OCI-M1 (cell line): ENCODE results near the gene RASD2.

ENCODE experiments used
- DNase-seq: peaks from one replicate; lab custom pipeline; 2025; lab: John Stamatoyannopoulos, UW

The RASD2 gene

DNA sequence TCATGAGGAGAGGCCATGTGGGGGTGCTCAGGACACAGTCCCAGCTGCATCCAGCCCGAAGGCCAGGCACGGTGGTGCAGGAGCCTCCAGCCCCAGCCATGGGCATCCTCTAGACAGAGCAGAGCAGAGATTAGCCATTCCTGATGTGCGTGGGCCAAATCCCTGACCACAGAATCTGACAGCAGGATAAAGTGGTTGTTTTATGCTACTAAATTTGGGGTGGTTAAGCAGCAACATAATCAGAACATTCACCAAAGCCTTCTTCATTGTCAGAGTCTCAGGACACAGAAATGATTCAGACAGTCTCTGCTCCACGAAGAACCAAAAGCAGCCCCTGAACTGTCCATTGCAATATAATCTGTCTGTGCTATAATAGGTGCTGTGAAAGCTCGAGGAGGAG is 19.7 kb downstream of the RASD2 start:
- DNase-seq, result no peak

DNA sequence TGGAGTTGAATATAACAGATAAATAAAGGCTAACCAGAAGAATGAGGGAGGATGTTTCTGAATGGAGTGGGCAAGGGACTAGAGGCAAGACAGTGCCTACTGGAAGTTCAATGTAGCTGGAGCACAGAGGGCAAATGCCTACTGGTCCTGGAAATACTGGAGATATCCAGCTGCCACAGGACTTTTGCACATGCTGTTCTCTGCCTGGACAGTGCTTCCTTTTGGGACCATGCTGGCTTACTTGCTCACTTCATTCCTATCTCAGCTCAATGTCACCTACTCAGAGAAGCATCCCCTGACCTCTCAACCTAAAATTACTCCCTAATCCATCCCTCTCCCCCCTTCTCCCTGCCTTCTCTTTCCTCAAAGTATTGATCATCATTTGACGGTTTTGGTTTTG is 20.2 kb downstream of the RASD2 start:
- no peak for DNase-seq

DNA sequence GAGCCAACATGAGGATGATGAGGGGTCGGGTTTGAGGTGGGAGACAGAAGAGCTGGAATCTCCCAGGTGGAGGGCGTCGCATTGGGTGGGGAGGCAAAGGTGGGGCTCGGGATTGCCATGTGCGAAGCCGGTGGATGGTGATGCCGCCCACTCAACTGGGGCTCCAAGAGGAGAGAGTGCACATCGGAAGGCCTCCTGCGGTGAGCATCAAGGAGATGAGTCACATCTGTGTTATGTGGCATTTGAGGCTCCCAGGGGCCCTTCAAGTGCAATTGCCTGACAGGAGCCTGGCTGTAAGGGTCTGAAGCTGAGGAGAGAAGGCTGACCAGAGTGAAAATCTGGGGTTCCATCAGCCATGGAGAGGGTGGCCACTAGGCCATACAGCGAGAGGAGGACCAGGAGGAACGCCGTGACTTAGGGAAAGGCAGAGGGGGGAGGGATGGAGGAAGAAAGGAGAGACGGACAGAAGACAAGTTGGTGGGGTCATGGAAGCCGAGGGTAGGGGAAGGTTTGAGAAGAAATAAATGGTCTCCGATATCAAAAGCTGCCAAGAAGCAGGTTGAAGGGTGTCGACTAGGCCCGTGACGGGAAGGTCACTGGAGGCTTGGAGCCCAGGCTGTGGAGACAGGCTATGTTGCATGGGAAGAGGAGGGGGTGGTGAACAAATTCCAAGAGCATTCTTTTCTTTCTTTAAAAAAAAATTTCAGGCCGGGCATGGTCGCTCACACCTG is 21.3 kb downstream of the RASD2 start:
- DNase-seq, result no peak

DNA sequence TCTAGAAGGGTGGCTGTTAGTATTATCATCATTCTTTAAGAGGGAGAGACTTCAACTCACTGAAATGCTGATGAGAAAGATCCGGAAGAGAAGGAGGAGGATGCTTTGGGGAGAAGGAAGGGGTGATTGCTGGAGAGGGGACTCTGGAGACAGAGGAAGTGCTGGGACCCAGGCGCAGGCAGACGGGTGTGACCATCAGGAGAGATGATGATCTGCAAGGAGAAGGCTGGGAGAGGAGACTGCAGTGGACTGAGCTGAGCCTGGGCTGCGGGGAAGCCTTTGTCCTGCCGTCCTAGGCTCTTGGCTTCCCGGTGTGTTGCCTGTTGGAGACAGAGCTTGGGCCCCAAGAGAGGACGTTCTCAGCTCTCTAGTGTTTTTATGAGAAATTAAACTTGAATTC is 22.6 kb downstream of the RASD2 start:
- no peak for DNase-seq

DNA sequence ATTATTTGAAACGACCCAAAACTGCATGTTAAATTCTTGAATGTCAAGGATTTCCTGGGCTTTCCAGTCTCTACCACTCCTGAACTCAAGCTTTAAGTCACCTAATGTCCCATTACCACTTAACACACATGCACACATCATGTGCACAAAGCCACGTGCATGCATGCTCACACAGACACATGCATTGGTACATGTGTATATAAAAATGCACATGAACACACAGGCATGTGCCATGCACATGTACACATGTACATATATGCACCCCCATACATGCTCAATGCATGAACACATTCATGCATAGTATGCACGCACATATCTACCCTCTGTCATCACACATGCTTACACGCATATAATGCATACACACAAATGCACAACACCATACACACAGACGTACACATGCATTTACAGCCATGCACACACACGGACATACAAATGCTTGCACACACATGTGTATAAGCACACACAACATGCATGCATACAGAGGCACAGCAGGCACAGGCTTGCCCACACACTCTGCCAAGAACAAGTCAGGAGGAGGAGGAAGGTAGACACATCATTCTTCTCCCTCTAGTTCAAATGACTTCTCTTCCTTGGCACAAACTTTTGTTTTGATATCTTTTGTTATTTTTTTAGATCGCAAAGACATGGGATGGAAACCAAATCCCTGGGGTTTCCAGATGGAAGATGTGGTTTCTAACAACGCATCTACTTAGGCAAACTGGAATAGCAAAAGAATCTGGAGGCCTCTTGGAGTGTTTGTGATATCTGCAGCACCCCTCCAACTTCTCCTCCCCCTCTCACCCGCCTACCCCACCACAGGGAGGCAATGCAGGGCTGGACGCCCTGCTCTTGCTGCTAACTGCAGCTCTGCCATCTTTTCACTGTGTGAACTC is 24.6 kb downstream of the RASD2 start:
- no peak for DNase-seq

DNA sequence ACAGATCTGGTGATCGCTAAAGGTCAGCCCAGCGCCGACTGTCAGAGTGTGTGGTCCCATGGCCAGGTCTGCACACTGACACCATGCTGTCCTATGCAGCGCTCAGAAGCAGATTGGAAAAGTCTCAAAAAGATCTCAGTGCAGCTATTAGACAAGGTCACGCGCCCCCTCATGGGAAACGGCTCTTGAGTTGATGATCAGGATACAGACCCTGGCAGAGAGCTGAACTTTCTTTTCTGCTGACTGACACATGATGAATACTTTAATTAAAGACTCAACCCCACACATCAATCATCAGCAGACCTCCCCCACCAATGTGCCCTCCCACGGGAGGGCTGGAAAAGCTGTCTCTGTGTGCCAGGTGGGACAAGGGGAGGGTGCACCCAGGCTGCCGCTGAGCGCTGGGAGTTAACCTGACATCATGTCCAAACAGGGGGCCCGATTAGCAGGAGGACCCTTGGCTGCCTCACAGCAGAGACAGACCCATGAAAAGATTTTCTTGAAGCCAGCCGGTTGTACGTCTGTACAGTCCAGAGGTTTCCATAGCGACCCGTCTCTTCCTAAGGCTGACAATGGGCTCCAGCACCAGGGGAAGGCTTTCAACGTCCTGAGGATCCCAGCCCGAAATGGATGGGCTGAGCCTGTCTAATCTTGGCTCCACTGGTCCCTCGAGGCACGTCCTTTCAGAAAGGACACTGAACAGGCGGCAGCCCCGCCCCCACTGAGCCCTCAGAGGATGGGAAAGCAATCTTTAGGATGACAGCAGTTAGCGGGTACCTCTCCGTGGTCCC is 26.9 kb downstream of the RASD2 start:
- DNase-seq, result no peak

DNA sequence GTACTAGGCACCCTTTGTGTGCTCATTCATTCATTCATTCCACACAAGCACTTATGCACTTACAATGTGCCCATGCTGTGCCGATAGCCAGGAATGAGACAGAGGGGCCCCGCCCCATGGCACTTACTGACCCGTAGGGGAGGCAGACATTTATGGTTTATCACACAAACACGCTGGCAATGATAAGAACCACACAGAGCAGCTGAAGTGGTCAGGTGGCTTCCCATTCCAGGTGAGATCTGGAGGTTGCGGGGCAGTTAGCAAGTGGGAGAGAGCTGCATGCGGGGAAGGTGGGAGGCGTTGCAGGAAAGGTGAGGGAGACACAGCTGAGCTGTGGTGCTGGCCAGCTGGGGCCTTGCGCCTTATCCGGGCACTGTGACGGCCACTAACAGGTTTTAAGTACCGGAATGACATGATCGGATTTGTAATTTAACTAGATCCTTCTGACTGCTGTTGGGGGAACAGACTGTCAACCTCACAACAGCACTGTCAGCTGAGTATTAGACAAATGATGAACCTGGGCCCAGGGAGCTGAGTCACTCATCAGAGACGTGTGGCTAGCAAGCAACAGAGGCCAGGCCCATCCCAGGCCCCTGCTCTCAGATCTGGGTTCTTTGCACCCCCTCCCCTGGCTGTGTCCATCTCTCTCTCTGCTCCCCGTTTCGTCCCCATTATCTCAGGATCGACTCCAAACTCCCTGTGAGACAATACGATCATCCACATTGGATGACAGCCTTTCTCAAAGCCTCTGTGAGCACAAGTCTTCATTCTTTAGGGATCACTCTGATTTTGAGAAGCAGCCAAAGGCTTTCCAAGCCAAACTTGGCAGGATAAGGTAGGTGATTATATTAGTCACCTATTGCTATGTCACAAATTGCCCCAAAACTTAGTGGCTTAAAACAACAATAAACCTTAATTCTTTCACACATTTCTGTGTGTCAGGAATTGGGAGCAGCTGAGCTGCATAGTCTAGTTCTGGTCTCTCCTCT is 28.4 kb downstream of the RASD2 start:
- DNase-seq, result no peak

DNA sequence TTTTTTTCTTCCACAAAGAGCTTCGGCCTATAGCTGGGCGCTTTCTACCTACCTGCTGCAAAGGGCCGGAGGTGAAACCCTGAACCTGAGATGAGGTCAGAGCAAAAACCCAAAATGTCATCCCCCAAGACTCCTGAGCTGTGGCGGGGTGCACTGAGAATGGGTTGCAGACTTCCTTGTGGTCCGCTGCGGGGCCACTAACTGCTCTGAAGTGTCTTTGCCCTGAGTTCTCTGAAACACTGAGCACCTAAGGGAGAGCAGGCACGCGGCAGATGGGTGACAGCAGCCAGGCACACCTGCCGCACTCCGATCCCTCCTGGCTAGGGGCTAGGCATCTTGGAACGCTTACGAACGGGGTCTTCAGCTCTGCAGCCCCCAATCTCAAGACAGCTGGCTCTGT is 29.3 kb downstream of the RASD2 start:
- no peak for DNase-seq

DNA sequence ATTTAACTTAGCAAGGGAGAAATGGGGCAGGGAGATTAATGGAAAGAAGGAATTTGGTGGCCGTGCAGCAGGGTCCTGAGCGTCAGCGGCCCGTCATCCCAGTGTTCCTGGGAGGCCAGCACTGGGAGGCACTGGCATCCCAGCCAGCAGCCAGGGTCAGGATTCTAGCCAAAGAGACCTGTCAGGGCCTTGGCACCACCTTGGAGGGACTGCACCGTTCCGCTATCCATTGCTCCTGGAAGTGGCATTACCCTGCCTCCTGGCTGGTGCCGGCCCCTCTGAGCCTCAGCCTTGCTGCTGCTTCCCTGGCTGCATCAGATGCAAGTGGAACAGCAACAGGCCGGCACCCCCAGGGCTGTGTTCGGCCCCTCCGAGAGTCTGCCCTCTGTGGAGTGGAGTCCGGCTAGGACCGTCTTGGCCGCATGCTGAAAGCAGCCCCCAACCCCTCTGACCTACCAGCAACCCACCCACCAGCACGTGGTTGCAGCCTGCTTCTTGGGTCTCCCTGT is 30.1 kb downstream of the RASD2 start:
- no peak for DNase-seq

DNA sequence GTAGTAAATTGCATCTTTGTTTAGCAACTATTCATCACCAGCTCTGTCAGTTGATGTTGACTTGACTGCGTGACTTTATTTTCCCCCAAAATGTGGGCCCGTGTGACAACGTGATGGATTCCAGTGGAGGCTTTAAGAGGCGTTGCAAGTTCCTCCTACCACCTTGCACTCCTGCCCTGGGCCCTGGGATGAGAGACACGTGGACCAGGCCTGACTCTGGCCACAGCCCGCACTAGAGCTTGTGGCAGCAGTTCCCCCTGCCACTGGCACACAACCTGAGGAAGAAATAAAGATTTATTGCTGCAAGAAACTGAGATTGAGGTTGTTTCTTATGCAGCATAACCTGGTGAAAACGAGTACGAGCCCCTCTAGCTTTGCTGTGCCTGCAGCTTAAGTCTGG is 31.9 kb downstream of the RASD2 start:
- no peak for DNase-seq

DNA sequence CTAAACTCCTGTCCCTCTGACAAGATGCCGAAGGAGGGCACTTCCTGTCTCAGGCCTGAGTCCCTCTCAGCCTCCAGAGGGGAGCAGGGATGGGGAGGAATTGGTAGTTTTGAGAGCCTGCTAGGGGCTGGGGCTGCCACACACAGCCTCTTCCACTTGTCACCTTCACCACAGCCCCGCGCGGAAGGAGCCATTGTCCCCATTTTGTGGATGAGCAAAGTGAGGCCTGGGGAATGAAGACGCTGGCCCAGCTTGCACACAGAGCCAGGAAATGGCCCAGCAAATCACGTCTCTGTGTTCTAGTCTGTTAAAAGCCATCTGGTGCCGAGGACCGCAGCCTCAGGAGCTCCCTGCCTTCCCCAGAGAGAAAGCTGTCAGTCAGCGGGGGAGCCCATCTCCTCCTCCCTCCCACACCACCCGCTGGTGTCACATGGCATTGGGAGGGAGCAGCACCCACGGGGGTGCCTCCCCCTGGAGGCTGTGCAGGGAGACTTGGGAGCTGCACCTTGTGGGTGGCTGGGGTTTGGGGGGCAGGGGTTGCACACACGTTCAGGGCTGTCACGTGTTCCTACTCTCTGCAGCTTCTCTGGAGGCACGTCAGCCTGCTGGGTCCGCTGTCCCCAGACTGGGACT is 34.6 kb downstream of the RASD2 start:
- DNase-seq, result no peak

DNA sequence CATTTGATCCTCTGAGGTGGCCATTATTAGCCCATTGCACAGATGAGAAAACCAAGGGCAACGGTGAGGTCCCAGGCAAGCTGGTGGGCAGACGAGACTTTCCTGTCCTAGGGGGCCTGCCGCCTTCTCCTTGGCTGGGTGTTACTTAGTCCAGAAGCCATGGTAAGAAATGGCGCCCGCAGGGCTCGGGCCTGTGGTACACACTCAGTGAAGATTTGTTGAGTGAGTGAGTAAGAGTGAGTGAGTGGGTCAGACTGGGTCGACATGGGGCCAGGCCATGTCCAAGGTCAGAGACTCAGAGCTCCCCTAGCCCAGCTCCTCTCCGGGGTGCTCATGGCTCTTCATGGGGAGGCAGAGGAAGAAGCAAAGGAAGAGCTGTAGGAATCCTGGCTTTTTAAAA is 36.0 kb downstream of the RASD2 start:
- DNase-seq, result no peak

DNA sequence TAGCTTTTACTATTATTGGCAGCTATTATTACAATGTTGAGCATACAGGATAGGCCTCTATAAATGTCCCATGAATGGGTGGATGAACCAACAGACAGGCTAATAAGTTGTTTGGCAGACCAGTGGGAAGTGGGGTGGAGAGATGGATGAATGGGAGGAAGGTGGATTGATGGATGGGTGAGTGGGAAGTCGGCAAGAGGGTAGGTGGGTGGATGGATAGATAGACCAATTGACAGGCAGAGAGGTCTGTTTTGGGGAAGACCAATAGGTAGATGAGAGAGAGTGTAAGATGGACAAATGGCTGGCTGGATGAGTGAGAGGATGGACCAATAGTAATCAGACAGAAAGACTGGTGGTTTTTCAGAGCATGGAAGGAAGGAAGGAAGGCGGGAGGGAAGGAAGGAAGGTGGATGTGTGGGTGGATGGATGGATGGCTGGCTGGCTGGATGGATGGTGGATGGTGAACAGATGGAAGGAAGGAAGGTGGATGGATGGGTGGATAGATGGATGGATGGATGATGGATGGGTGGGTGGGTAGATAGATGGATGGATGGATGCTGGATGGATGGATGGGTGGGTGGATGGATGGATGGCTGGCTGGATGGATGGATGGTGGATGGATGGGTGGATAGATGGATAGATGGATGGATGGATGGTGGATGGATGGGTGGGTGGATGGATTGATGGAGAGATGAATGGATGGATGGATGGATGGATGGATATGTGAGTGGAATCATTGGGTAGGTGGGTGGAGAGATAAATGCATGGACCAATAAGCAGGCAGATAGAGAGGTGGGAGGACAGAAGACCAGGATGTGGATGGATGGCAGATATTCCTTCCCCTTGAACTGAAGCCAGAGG is 37.4 kb downstream of the RASD2 start:
- no peak for DNase-seq

DNA sequence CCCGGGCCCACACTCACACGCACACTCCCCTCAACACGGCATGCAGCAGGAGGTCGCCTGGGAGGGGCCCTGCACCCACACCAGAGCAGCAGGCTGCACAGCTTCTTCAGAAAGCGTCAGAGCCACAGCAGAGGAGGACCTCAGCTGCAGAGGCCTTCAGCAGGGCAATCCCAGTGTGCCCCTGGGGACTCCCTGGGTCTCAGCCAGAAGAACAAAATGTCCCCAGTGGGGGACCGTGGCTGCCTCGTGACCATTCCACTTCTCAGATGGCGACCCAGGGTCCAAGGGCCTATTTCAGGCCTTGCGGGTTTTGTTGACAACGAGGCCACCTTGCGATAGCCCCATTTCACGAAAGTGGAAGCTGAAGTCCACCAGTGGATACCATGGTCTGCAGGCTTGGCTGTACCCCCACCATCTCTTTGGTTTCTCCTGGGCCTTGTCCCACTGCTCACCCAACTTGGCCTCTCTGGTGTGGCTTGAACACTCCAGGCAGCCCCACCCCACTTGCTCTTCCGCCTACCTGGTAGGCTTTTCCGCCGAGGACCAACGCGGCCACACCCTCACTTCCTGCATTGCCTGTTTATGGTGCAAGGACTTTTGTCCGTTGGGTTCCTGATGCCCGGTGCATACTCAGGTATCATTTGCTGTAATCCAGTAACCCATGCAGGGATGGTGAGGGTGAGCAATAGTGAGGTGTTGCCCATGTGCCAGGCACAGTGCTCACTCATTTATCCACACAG is 38.4 kb downstream of the RASD2 start:
- DNase-seq, result no peak

DNA sequence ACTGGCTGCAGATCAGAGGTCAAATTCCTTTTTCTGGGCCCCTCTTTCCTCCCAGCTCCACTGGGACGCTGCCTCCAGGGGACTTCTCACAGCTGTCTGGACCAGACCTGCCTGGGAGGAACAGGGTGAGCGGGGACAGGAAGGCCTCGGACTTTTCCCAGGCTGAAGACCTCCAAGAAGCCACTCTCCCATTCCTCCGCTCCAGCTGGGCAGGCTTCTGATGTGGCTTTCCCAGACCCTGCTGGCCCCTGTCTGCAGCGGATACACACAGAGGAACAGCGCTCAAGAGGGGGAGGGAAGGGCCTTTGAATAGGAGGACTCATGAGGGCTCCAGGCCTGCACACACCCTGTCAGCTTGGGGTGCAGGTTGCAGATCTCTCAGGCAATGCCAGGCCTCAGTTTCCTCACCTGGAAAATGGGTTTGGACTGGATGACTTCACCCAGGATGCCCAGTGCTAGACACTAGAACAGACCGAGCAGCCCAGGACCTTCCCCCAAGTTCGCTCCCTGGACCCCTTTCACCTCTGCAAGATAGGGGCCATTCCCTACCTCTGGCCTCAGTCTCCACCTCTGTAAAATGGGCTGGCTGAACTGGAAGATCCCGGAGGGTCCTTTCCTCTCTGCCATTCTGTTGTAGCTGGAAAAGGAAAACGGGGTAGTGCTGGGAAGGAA is 39.9 kb downstream of the RASD2 start:
- no peak for DNase-seq

DNA sequence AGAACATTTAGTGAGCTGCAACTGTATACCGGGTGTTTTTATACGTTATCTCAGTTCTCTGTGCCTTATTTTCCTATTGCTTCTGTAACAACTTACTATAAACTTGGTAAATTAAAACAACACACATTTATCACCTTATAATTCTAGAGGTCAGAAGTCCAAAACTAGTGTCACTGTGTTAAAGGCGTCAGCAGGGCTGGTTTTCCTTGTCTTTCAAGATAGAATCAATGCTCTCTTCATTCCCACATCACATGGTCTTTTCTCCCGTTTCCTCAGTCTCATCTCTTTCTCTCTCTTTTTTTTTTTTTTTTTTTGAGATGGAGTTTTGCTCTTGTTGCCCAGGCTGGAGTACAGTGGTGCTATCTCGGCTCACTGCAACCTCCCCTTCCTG is 40.4 kb downstream of the RASD2 start:
- no peak for DNase-seq

DNA sequence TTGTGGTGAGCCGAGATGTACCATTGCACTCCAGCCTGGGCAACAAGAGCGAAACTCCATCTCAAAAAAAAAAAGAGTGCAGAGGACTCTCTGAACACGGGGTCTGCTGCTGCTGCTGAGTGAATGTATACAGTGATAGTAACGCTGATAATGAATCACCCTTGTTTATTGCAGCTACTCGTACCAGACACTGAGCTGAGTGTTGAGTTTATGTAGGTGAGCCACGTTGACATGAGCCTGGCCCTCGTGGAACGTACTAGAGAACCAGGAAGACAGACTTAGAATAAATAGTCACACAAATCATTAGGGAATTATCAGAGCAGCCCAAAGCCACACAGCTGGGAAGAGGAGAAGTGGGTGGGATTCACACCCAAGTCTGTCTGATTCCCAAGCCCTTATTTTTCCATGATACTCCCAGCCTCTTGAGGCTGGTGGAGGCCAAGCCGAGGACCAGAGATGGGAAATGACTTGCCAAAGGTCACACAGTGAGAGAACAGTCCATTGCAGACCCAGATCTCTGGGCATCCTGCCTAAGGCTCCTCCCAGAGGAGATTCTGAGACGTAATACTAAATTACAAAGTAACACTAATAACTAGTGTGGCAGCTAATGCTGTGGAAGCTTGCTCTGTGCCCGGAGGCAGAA is 41.7 kb downstream of the RASD2 start:
- DNase-seq, result no peak
